Hematopoietic multipotent progenitor cell (in vitro differentiated cells): ENCODE results near the gene LMX1B. TPM values are rescaled to one million over a fixed set of nuclear protein-coding genes. Genes with fewer than 3 reads are reported as not detected.

Source experiments
- DNase-seq, 3 donors: peaks; one replicate each; pipeline ENCODE4 v3.0.0-alpha.2; 2011 to 2015; ENCODE audit warnings: low read depth in 2 of 3, low spot score in 2 of 3
- total RNA-seq: library from RNA; depleted of rRNA; stranded (reverse); fragments of >200 nt; gene quantifications from one replicate; pipeline ENCODE4 v1.2.3, GENCODE V29; 2012

LMX1B gene
- total RNA-seq, 1 donor = under 0.01 TPM

DNA sequence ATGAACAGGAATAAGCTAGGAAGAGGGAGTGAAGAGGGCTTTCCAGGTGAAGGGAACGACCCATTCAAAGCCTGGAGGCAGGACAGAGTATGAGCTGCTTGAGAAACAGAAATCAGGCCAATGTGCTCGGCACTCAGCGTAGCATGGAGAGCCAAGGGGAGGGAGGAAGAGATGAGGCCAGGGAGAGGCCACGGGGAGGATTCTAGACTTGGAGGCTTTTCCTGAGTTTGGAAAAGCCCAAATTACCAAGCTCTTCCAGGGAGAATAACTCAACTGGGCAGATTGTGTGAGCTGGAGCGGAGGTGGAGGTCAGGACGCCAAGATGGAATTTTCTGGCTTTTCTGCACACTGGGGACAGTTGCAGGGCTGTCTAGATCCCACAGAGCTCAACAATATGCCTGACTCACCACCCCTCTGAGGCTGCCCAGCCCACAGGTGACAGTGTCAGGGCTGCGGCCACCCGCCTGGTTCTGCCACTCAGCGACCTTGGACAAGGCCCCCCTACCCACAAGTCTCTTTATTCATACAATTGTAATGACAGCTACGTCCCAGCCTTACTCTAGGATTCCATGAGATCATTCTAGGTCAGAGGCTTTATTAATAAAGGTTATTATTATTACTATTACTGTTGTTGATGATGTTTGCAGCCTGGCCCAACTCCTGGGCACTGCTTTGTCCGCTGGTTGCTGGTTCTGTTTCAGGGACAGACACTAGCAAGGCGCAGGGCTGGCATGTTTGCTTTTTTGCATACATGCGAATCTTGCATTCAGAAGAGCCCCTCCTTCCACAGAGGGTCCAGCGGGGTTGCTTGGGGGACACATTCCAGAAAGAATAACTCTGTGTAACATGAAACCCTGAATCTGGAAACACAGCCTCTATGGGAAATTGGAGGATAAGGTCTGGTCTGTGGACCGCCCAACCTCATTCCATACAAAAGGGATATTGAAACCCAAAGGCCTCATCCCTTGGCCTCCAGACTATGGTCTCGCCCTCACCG is 9.4 kb upstream of the LMX1B start:
- no peak for DNase-seq

DNA sequence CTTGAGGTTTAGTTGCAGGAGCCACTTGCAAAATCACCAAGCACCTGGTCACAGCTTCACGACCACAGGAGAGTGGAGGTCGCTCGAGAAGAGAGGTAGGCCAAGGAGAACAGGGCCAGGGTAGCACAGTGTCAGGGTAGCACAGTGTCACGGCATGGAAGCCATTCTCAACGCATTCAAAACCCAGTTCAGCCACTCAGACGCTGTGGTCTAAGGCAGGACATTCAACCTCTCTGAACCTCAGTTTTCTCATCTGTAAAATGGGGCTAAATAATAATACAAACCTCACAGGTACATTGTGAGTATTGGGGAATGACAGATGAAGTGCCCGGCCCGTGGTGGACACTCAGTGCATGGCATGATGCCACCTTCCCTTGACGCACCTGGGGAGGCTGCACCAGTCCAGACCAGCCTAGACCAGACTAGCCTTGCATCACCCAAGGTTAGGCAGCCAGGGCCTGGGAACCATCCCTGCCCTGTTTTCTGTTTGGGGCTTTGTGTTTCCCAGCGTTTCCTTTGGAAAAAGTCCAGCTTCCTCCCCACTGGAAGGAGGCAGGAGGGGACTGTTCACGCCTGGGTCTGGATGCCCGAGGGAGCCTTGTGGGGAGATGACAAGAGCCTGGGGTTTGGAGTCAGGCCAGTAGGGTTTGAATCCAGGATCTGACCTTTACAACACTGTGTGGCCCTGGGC is 7.8 kb upstream of the LMX1B start:
- no peak for DNase-seq

DNA sequence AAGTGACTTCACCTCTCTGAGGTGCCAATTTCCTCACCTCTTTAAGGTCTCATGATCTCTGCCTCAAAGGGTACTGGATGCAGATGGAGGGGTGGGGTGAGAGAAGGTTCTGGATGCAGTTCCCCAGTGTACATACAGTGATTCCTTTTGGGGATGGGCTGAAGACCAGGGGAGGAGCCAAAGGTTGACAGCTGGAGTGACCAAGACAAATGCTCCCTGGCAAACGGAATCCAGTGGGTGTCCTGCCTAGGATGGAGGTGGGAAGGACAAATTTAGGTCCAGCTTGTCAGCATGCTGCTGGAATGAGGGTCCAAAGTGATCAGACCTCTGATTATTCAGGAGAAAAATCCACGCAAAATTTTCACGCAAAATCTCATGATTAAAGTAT is 7.3 kb upstream of the LMX1B start:
- no peak for DNase-seq

DNA sequence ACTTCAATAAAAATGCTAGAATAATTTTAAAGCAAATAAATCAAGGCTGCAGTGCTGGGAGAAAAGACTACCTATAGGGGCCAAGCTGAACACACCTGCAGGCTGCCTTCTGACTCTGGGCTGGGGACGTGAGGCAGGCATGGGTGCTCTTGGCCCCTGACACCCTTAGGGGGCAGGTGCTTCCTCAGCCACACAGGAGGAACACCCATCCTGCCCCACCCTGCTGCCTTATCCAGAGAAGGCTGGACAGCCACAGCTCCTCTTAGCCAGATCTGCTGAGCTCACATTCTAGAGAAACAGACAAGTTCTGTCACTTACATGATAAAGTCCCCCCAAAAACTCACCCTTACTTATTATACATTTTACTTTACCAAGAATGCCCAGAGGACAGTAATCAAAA is 6.6 kb upstream of the LMX1B start:
- DNase-seq = no peak

DNA sequence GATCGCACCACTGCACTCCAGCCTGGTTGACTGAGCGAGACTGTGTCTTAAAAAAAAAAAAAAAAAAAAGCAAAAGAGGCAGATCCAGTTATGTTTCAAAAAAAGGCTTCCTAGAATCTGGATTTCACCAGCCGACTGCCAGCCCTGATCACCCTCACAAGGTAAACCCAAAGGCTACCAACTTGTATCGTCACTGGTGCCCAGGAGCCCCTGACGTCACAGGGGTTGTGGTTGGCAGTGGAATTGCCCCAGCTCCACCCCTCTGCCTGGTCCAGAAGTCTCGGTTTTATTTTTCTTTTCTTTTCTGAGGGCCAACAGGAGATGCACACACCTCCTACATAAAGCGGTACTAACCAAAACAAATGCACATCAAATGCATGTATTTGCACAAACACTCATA is 6.0 kb upstream of the LMX1B start:
- DNase-seq = no peak

DNA sequence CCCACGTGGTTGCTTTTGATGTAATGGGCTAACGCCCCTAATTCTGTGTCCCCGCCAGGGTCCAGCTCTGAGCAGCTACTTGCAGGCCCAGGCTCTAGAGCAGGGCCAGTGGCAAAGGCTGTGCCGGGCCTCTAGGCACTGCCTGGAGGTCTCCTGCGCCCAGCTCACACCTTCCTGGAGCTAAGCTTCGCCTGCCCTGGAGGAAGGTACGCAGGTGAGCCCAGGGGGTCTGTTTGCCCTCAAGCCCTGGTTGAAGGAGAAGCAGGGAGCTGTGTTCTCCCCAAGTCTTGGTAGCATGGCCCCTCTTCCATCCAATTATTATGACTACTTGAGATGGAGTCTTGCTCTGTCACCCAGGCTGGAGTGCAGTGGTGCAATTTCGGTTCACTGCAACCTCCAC is 5.2 kb upstream of the LMX1B start:
- no peak for DNase-seq

DNA sequence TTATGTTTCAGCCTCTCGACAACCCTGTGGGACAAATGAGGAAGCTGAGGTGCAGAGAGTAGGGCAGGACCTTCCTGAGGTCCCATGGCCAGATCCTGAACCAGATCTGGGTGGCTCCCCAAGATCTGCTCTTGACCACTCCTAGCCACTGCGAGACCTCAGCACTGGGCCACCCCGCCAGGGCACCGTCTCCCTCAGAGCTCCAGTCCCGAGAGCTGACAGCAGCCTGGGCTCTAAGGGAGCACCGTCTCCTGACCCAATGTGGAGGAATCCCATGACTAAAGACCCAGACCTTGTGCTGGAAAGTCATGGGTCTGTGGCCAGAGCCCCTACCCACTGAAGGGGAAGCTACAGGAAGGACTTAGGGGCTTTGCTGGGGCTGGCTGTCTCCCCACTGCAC is 4.5 kb upstream of the LMX1B start:
- no peak for DNase-seq

DNA sequence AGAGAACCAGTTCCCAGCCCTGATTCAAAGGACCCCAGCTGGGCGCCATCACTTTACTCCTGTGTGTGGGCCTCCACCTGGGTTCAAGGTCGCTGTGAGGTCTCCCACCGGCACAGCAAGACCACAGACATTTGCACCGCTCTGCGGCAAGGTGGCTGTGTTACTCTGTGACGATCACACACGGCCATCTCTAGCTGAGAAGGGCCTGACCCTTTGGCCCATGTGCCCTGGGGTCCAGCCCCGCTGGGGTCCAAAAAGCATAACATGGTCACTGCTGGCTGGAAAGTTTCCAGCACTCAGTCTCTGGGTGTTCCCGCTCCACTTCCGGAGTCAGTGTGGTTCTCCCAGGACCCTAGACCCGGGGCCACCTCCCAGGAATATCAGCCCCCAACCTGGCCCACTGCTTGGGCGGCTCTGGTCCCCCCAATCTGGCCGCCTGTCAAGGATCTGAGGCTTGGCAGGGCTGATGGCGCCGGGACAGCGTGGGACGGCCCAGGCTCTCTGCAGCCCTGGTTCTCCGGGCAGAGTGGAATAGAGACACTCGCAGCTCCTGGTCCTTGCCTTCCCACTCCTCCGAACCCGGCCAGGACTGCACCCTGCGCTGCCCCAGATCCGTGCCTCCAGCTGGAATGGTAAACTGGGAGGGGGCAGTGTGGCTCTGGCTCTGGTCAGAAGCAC is 3.9 kb upstream of the LMX1B start:
- no peak for DNase-seq

DNA sequence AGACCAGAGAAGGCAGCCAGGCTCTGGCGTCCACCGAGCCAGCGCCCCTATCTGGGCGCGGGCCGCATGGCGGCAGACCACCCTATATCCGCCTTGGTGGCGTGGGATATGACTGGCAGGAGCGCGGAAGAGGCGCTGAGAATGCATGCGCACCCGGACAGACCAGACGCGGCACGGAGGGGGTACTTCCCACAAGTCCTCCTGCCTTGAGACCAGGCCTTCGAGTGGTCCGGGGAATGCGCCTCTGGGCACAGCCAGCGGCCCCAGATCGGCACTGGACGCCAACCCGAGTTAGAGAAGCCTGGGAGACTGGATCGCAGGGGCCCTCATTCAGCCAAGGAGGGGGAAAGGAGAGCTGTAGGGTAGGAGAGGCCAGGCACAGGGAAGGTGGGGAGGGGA is 2.5 kb upstream of the LMX1B start:
- DNase-seq = no peak

DNA sequence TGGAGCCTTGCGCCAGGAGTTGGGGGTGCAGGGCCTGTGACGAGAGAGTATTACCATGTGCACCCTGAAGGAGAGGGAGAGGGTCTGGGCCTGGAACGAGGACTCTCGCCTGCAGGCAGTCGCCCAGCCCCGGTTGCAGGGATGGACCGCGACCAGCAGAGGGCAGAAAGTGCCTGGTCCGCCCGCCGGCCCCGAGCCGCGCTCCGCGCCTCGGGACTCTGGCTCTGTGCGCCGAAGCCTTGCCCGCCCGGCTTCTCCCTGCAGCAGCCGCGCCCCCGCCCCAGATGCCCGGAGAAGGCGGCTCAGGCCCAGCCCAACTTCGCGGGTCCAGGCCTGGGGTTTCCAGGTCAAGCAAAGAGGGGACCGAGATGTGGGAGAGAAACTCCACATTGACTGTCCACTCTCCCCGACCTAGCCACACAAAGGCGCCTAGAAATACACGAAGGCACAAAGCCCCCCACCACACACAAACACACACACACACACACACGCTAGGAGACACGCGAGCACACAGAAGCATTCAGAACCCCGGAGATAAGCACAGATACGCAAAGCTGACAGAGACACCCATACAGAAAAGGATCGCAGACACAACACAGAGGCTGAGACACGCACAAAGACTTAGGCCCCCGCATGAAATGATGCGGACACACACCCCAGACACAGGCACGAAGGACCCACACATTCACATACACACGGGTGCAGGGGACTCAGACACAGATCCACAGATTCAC is 2.0 kb upstream of the LMX1B start:
- peak; percentile 11 to 76 (median 71) for DNase-seq

DNA sequence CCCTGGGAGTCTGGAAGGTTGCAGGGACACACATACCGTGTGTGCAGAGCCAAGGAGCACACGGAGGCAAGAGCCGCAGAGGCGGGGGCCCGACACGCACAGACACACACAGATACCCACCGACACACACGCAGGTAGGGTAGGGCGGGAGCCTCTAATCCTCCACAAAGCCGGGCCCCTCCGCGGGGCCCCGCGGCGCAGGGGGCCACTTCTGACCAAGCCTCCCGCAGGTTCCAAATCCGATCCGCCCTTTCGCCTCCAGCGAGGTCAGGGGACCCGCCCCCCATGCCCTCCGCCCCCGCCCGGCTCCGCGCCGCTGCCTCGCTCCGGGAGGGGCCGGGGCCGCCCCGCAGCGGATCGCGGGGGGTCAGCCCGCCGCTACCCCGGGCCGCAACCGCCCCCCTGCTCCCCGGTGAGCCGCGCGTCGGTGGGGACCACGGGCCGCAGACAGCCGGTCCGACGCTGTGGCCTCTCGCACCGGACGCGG is 1.4 kb upstream of the LMX1B start:
- peak in 1 of 3 donors; percentile 4 for DNase-seq

DNA sequence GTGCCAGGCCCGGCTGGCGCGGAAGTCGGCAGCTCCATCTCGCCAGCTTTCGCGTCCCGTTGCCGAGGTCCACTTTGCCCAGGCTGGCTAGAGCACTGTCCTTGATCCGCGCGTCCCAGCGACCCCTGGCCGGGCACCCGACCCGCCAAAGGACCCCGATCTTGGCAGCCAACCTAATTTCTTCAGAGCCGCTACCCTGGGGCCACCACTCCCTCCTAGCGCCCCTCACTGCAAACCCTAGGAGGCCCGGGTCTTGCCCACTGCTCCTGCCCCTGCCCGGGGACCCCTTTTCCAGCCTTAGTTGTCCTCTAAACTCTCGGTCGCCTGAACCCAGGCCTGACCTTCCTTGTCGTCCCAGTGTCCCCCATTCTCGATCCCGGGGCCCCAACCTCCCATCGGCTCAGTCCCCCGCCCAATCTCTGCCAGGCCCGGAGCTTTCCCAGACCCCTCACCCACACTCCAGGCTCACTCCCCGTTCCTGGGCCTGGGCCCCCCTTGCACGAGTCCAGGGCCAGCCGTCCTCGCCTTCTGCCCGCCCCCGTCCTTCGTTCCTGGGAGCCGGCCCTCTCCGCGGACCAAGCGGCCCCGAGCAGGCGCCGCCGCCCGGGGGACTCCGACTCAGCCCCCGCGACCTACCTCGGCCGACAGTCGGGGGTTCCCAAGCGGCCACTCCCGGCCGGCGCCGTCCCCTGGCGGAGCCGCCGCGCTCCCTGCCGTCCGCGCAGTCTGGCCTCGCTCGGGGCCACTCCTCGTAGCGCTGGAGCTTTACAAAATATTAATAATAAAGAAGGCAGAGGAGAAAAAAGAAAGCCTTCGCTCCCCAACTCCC is 701 bp upstream of the LMX1B start:
- no peak for DNase-seq

DNA sequence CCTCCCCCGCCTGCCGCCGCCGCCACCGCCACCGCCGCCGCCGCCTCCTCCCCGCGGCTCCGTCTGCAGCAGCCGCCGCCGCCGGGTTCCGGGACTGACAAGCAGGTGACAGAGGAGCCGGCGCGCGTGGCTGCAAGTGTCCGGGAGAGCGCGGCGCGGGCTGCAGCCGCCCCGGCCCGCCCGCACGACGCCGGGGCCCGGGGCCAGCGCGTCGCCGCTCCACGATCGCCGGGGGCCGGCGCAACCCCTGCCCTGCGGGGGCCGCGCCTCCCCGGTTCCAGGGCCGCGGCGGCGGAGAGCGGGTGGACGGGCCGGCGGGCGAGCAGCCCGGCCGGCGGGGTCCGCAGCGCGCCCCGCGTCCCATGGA is 343 bp downstream of the LMX1B start:
- no peak for DNase-seq

DNA sequence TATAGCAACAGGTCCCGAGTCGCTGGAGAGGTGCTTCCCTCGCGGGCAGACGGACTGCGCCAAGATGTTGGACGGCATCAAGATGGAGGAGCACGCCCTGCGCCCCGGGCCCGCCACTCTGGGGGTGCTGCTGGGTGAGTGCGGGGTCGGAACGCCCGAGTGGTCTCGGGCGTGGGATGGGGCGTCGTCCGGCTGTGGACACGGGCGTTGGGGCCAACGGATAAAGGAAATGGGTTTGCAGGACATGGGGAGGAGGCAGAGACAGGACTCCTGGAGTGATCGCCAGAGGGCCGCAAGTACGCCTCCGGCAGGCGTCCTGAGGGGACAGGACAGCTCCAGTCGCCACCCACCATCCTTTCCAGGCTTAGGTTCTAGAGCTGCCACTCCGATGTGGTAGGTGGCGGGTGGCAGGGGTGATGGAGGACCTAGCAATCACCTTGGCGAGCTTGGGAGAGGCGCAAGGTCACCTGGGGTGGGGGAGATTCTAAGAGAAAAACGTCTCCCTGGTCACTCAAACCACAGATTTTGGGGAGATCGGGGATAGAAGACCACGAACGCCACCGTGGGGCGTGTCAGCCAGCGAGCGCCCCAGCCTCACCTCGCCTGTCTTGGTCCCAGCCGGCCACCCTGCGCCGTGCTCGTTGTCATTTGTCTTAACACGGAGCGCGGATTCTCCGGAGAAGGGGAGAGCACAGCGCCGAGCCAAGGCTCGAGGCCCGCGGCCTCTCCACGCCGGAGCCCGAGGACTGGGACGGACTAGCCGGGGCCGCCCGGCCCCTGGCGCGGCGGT is 922 bp downstream of the LMX1B start:
- no peak for DNase-seq

DNA sequence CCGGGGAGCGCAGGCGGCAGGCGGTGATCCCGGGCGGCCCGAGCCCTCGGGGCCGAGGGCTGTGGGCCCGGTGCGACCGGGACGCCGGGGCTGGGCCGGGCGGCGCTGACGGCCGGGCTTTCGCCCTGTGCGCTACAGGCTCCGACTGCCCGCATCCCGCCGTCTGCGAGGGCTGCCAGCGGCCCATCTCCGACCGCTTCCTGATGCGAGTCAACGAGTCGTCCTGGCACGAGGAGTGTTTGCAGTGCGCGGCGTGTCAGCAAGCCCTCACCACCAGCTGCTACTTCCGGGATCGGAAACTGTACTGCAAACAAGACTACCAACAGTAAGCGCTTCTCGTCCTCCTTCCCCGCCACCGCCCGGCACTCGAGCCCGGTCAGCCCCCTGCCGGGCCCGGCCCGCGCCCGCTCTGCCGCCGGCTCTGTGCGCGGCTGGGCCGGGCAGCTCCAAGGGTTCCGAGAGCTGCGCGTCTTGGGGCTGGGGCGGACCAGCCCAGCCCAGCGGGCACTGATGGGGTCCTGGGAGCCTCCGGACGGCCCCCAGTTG is 1.6 kb downstream of the LMX1B start:
- DNase-seq = peak in 2 of 3 donors; percentile 69 to 77

DNA sequence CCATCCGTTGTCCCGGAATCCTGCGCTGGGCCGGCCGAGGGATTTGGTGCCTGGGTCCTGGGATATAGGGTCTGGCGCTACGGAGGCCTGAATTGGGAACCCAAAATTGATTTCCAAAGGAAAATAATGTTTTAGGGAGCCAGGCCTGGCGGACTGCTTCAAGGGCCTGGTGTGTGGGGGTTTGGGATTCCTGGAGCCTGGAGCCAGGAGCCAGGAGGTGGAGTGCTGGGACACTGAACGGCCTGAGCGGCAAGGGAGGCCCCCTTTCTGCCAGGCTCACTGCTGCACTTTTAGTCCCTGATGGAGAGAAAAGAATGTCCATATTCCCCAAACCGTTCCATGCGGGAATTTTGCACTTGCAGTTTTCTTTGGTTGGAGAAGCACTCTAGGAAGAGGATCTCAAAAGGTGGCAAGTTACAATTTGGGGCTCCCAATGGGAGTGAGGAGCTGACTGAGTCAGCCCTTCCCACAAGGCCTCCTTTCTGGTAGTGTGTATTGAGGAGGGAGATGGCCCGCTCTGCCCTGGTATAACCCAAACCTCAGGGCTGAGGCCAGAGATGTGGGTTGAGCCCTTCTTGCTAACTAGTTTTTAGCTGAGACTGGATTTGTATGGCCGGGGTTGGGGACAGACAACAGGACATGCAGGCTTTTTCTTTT is 2.2 kb downstream of the LMX1B start:
- no peak for DNase-seq

DNA sequence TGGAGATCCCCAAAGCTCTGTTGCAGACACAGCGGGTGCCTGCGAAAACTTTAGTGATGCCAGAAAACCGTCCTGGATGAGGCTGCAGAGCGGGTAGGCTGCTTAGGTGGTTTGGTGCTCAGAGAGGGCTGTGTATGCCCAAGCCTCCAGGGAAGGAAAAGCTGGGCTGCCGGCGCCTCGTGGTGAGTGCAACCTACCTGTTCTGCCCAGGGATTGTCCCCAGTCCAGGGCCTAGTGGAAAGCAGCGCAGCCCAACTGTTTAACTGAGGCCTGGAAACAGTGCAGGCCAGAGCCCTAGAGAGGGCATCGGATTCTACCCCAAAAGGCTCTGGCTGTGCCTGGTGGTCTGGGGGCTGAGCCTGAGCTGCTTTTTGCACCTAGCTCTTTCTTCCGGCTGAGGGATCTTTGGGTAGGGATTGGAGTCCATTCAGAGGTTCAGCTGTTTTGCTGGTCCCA is 2.8 kb downstream of the LMX1B start:
- no peak for DNase-seq
